Neural progenitor cell (in vitro differentiated cells): Measurements from ENCODE around the gene KCNK1.

Source experiments
- EZH2 ChIP-seq: fragments of 200-600 bp; sonication (generic); IDR thresholded peaks from 2 replicates; pipeline ENCODE4 v1.6.1; 2017; ENCODE audit warnings: antibody characterized with exemption, mild to moderate bottlenecking, moderate library complexity
- TF ChIP-seq, protein P1 (sequence below): fragments of 200-600 bp; sonication (generic); IDR thresholded peaks from 2 replicates; pipeline ENCODE4 v1.5.1; 2017; ENCODE audit warnings: antibody characterized with exemption, mild to moderate bottlenecking

DNA sequence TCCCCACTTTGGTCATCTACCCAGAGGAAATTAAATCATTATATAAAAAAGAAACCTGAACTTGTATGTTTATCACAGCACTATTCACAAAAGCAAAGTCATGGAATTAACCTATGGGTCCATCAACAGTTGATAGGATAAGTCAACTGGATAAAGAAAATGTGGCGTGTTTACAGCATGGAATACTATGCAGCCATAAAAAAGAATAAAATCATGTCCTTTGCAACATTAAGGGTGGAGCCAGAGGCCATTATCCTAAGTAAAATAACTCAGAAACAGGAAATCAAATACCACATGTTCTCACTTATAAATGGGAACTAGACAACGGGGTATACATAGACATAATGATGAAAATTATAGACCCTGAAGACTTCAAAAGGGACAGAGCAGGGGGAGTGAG, 27.6 kb upstream of the KCNK1 start:
- TF ChIP-seq, protein P1, sequence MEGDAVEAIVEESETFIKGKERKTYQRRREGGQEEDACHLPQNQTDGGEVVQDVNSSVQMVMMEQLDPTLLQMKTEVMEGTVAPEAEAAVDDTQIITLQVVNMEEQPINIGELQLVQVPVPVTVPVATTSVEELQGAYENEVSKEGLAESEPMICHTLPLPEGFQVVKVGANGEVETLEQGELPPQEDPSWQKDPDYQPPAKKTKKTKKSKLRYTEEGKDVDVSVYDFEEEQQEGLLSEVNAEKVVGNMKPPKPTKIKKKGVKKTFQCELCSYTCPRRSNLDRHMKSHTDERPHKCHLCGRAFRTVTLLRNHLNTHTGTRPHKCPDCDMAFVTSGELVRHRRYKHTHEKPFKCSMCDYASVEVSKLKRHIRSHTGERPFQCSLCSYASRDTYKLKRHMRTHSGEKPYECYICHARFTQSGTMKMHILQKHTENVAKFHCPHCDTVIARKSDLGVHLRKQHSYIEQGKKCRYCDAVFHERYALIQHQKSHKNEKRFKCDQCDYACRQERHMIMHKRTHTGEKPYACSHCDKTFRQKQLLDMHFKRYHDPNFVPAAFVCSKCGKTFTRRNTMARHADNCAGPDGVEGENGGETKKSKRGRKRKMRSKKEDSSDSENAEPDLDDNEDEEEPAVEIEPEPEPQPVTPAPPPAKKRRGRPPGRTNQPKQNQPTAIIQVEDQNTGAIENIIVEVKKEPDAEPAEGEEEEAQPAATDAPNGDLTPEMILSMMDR, result no peak
- no peak for TF ChIP-seq EZH2
